Vagina (tissue), 2 donors: Measurements from ENCODE around the gene PTPRM.

Experiments
- POLR2A ChIP-seq, 2 donors: fragments of 450-650 bp; IDR thresholded peaks; one replicate each; pipeline ENCODE4 v1.6.1; 2017; ENCODE audit warnings: antibody characterized with exemption in 2 of 2, mild to moderate bottlenecking in 2 of 2, moderate library complexity in 2 of 2
- POLR2AphosphoS5 ChIP-seq, 2 donors: sonication (generic); formaldehyde crosslinking; IDR thresholded peaks; one replicate each; pipeline ENCODE4 v1.9.0; 2017; ENCODE audit warnings: antibody characterized with exemption in 2 of 2, mild to moderate bottlenecking in 2 of 2, low read depth in 1 of 2; ENCODE audit not compliant: insufficient read depth in 1 of 2
- TF ChIP-seq, protein P1 (sequence below), 3 experiments: fragments of 450-650 bp in 2 of 3; fragments of 200-600 bp in 1 of 3; sonication (generic) in 1 of 3; IDR thresholded peaks; one replicate each; pipeline ENCODE4 v1.5.1; 2017 to 2019; ENCODE audit warnings: antibody characterized with exemption in 3 of 3, mild to moderate bottlenecking in 2 of 3, moderate library complexity in 2 of 3

DNA sequence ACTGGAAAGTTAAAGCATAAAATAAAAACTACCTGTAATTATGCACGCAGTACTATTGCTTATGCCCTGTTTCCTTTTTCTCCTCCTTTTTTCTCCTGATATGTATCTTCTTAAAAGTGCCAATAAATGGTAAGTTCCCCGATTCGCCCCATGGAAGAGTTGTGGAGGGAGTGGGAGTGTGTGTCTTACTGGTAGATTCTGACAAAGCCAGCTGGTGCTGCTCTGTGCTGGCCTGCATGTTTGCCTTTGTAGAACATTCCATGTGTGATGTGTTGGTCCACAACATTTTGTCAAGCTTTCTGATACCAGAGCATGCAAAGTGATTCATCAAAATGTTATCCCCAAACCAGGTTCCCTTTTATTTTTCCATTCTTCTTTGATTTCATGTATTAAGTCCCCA lies 685.3 kb downstream of the PTPRM start:
- TF ChIP-seq POLR2AphosphoS5 (IDR thresholded peaks at IDR 0.05; ENCODE audit: insufficient read depth in 1 of 2, low read depth in 1 of 2) (no peak), POLR2A (IDR thresholded peaks at IDR 0.05) (no peak)
- TF ChIP-seq, protein P1, sequence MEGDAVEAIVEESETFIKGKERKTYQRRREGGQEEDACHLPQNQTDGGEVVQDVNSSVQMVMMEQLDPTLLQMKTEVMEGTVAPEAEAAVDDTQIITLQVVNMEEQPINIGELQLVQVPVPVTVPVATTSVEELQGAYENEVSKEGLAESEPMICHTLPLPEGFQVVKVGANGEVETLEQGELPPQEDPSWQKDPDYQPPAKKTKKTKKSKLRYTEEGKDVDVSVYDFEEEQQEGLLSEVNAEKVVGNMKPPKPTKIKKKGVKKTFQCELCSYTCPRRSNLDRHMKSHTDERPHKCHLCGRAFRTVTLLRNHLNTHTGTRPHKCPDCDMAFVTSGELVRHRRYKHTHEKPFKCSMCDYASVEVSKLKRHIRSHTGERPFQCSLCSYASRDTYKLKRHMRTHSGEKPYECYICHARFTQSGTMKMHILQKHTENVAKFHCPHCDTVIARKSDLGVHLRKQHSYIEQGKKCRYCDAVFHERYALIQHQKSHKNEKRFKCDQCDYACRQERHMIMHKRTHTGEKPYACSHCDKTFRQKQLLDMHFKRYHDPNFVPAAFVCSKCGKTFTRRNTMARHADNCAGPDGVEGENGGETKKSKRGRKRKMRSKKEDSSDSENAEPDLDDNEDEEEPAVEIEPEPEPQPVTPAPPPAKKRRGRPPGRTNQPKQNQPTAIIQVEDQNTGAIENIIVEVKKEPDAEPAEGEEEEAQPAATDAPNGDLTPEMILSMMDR (IDR thresholded peaks at IDR 0.05): no peak
